MM.1S (cell line): ENCODE data around the gene SHTN1.

Experiments used
- DNase-seq: peaks from one replicate; pipeline ENCODE4 v3.0.0-alpha.2; 2015
- H2AFZ ChIP-seq: fragments of 300-600 bp; sonication (generic); 2 replicates; pipeline ENCODE4 v1.6.0; 2016; ENCODE audit warnings: antibody characterized with exemption, low read length
- H3F3A ChIP-seq: fragments of 300-600 bp; sonication (generic); 2 replicates; pipeline ENCODE4 v1.6.1; 2016; ENCODE audit warnings: mild to moderate bottlenecking, antibody characterized with exemption, low read length, moderate library complexity, mixed read lengths; ENCODE audit not compliant: insufficient read depth
- H3K27ac ChIP-seq: fragments of 300-600 bp; sonication (generic); 2 replicates; pipeline ENCODE4 v1.5.1; 2016; ENCODE audit warnings: mild to moderate bottlenecking, low read length
- H3K27me3 ChIP-seq: fragments of 300-600 bp; sonication (generic); replicated peaks from 2 replicates; pipeline ENCODE4 v1.6.0; 2016; ENCODE audit warnings: low read length; ENCODE audit not compliant: insufficient read depth
- H3K36me3 ChIP-seq: fragments of 300-600 bp; sonication (generic); replicated peaks from 2 replicates; pipeline ENCODE4 v1.6.1; 2016; ENCODE audit warnings: mild to moderate bottlenecking, low read length, mixed read lengths; ENCODE audit not compliant: insufficient read depth
- H3K4me1 ChIP-seq: fragments of 300-600 bp; sonication (generic); 2 replicates; pipeline ENCODE4 v1.6.1; 2016; ENCODE audit warnings: low read length, mixed read lengths
- H3K4me2 ChIP-seq: fragments of 300-600 bp; sonication (generic); 2 replicates; pipeline ENCODE4 v1.6.0; 2016; ENCODE audit warnings: low read depth, low read length
- H3K4me3 ChIP-seq: fragments of 300-600 bp; sonication (generic); 2 replicates; pipeline ENCODE4 v1.5.1; 2016; ENCODE audit warnings: low read length, mixed read lengths
- H3K79me2 ChIP-seq: fragments of 300-600 bp; sonication (generic); 2 replicates; pipeline ENCODE4 v1.6.1; 2016; ENCODE audit warnings: mixed run types, low read length, mixed read lengths
- H3K9ac ChIP-seq: fragments of 300-600 bp; sonication (generic); 2 replicates; pipeline ENCODE4 v1.6.1; 2016; ENCODE audit warnings: low read length, mixed read lengths
- H3K9me2 ChIP-seq: fragments of 300-600 bp; sonication (generic); replicated peaks from 2 replicates; pipeline ENCODE4 v1.6.1; 2016; ENCODE audit warnings: mild to moderate bottlenecking, low read length, mixed read lengths; ENCODE audit not compliant: insufficient read depth
- H3K9me3 ChIP-seq: fragments of 300-600 bp; sonication (generic); replicated peaks from 2 replicates; pipeline ENCODE4 v1.6.1; 2016; ENCODE audit warnings: mild to moderate bottlenecking, low read length, mixed read lengths; ENCODE audit not compliant: insufficient read depth
- H4K20me1 ChIP-seq: fragments of 300-600 bp; sonication (generic); 2 replicates; pipeline ENCODE4 v1.6.1; 2016; ENCODE audit warnings: mild to moderate bottlenecking, low read length, moderate library complexity, mixed read lengths; ENCODE audit not compliant: insufficient read depth
- EZH2 ChIP-seq: fragments of 300-600 bp; sonication (generic); optimal IDR thresholded peaks from 2 replicates; pipeline ENCODE3; 2017; ENCODE audit warnings: low read depth, mild to moderate bottlenecking, antibody characterized with exemption, low read length, mixed read lengths
- EZH2phosphoT487 ChIP-seq: fragments of 300-600 bp; sonication (generic); IDR thresholded peaks from 2 replicates; pipeline ENCODE4 v1.6.1; 2018; ENCODE audit warnings: antibody characterized with exemption, low read length
- TF ChIP-seq, protein P1 (sequence below): fragments of 300-600 bp; sonication (generic); IDR thresholded peaks from 2 replicates; pipeline ENCODE4 v1.5.1; 2016; ENCODE audit warnings: antibody characterized with exemption, low read length, mixed read lengths

The SHTN1 gene

GRCh38 chr10:116850058-116850611 lies 154.9 kb downstream of the SHTN1 start:
- H3K4me3 ChIP-seq, result peak overlapping the region; percentile 88

GRCh38 chr10:116849248-116850057 lies 155.5 kb downstream of the SHTN1 start, which contains the start of gene ENO4:
Gene ENO4, plus strand, starts transcription at chr10:116849499. Its CDS starts 68 bp downstream, at chr10:116849567.
- H3K4me3 ChIP-seq, result peak within 1 kb of the TSS; percentile 88
- no peaks in the 10 kb centered on the region for H3K36me3 ChIP-seq
- no peaks in the 10 kb centered on the region for H3K9me2 ChIP-seq
- no peaks in the 10 kb centered on the region for H4K20me1 ChIP-seq
- peak within 1 kb of the TSS; percentile 95 for H2AFZ ChIP-seq
- peak within 1 kb of the TSS; percentile 9; the same call in 1 of the 2 replicates for H3K27ac ChIP-seq
- H3K4me2 ChIP-seq, result peak within 1 kb of the TSS; percentile 90
- H3K9me3 ChIP-seq, result no peaks in the 10 kb centered on the region
- no peaks in the 10 kb centered on the region for H3K79me2 ChIP-seq
- peak within 1 kb of the TSS; percentile 79 for H3K9ac ChIP-seq
- H3F3A ChIP-seq, result no peaks in the 10 kb centered on the region; the same call in 1 of the 2 replicates
- TF ChIP-seq, protein P1, sequence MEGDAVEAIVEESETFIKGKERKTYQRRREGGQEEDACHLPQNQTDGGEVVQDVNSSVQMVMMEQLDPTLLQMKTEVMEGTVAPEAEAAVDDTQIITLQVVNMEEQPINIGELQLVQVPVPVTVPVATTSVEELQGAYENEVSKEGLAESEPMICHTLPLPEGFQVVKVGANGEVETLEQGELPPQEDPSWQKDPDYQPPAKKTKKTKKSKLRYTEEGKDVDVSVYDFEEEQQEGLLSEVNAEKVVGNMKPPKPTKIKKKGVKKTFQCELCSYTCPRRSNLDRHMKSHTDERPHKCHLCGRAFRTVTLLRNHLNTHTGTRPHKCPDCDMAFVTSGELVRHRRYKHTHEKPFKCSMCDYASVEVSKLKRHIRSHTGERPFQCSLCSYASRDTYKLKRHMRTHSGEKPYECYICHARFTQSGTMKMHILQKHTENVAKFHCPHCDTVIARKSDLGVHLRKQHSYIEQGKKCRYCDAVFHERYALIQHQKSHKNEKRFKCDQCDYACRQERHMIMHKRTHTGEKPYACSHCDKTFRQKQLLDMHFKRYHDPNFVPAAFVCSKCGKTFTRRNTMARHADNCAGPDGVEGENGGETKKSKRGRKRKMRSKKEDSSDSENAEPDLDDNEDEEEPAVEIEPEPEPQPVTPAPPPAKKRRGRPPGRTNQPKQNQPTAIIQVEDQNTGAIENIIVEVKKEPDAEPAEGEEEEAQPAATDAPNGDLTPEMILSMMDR, result no peak
- TF ChIP-seq EZH2 (no peak), EZH2phosphoT487 (no peak)
- peaks cover 4% of the 10 kb centered on the region for H3K4me1 ChIP-seq
- peak; percentile 80 for DNase-seq
- no peaks in the 10 kb centered on the region for H3K27me3 ChIP-seq

More at GRCh38 chr10:116850058-116850611, 154.9 kb downstream of the SHTN1 start:
- Histone ChIP-seq H3K9me2 (no peaks in the 10 kb centered on the region), H3K79me2 (no peaks in the 10 kb centered on the region), H3K4me1 (peaks cover 4% of the 10 kb centered on the region), H3K4me2 (peak overlapping the region; percentile 90), H3K27ac (no peak overlapping the region), H3K9ac (peak overlapping the region; percentile 79), H4K20me1 (no peaks in the 10 kb centered on the region), H3K36me3 (no peaks in the 10 kb centered on the region), H3F3A (no peaks in the 10 kb centered on the region; the same call in 1 of the 2 replicates), H3K9me3 (no peaks in the 10 kb centered on the region), H2AFZ (peak overlapping the region; percentile 95), H3K27me3 (no peaks in the 10 kb centered on the region)
- no peak for DNase-seq
- TF ChIP-seq EZH2 (no peak), EZH2phosphoT487 (no peak)
- TF ChIP-seq, protein P1, result no peak

DNA sequence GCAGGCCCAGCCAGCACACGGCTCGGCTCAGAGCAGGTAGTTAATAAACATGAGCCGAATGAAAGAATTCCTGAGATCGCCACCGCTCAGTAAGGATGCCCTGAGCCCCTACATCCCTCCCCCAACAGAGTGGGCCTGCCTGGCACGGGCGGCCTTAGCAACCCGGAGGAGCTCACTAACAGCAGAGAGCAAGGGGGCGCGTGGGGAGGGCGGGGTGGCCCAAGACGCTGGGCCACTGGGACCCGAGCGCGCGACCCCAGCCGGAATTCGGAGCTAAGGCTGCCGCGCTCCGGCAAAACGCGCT lies 156.1 kb downstream of the SHTN1 start:
- Histone ChIP-seq H3K4me3 (peak overlapping the region; percentile 88), H3K9ac (peak overlapping the region; percentile 79), H4K20me1 (no peaks in the 10 kb centered on the region), H3K4me1 (peaks cover 4% of the 10 kb centered on the region), H3K9me2 (no peaks in the 10 kb centered on the region), H3K79me2 (no peaks in the 10 kb centered on the region), H3K27me3 (no peaks in the 10 kb centered on the region), H3F3A (no peaks in the 10 kb centered on the region; the same call in 1 of the 2 replicates), H3K9me3 (no peaks in the 10 kb centered on the region), H3K27ac (no peak overlapping the region), H2AFZ (peak overlapping the region; percentile 95), H3K4me2 (peak overlapping the region; percentile 90), H3K36me3 (no peaks in the 10 kb centered on the region)
- TF ChIP-seq, protein P1, result no peak
- TF ChIP-seq EZH2phosphoT487 (no peak), EZH2 (no peak)
- DNase-seq, result no peak
